Measurements from ENCODE around the gene ADORA2B.

DNA sequence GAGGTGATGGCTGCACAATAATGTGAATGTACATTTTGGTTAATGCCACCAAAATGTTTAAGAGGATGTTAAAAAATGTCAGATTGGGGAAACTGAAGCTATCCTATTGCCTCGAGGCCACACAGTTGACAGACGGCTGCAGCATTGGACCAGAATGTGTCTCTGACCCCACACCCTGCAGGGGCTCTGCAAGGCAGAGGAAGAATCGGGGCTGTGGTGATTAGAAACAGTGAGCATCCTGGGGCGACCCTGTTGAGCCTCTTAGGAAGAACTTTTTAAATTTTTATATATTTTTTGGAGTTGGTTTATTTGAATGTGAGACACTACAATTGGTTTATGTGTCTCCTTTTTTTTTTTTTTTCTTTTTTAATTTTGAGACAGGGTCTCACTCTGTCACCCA is 15.0 kb upstream of the ADORA2B start:
- TF ChIP-seq, protein P1, sequence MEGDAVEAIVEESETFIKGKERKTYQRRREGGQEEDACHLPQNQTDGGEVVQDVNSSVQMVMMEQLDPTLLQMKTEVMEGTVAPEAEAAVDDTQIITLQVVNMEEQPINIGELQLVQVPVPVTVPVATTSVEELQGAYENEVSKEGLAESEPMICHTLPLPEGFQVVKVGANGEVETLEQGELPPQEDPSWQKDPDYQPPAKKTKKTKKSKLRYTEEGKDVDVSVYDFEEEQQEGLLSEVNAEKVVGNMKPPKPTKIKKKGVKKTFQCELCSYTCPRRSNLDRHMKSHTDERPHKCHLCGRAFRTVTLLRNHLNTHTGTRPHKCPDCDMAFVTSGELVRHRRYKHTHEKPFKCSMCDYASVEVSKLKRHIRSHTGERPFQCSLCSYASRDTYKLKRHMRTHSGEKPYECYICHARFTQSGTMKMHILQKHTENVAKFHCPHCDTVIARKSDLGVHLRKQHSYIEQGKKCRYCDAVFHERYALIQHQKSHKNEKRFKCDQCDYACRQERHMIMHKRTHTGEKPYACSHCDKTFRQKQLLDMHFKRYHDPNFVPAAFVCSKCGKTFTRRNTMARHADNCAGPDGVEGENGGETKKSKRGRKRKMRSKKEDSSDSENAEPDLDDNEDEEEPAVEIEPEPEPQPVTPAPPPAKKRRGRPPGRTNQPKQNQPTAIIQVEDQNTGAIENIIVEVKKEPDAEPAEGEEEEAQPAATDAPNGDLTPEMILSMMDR (conservative IDR thresholded peaks at IDR 0.05; ENCODE audit: low read length) = no peak
- no peak for TF ChIP-seq EZH2phosphoT487 (IDR thresholded peaks at IDR 0.05; ENCODE audit: borderline replicate concordance)

Data from Loucy (cell line).